ENCODE results near the gene EDDM3A. TPM values are rescaled to one million over a fixed set of nuclear protein-coding genes. Genes with fewer than 3 reads are reported as not detected.

EDDM3A gene
- polyA plus RNA-seq, 3 donors = not detected

- Histone ChIP-seq H3K4me2 (replicated peaks; ENCODE audit: extremely low read depth, low read length, poor library complexity, severe bottlenecking) (no peak overlapping the region), H3K27ac (ENCODE audit: low read depth in 1 of 2, low read length in 2 of 2) (no peak overlapping the region), H2AFZ (ENCODE audit: insufficient read depth, low read depth, low read length, poor library complexity, severe bottlenecking) (no peak overlapping the region), H3K9ac (ENCODE audit: insufficient read depth, low read length, poor library complexity, severe bottlenecking) (no peak overlapping the region), H3K9me3 (replicated peaks in 1 of 2; ENCODE audit: control insufficient read depth in 1 of 2, insufficient read depth in 1 of 2, low read length in 2 of 2) (no peaks in the 10 kb centered on the region), H3K36me3 (replicated peaks in 1 of 2; ENCODE audit: control insufficient read depth in 1 of 2, insufficient read depth in 2 of 2, low read length in 2 of 2) (no peaks in the 10 kb centered on the region), H3K79me2 (ENCODE audit: insufficient read depth, low read length) (peaks cover 8% of the 10 kb centered on the region), H4K20me1 (ENCODE audit: insufficient read depth, low read length) (no peaks in the 10 kb centered on the region), H3K4me1 (ENCODE audit: control insufficient read depth in 1 of 2, insufficient read depth in 2 of 2, low read length in 2 of 2) (peaks cover 17 to 25% of the 10 kb centered on the region in 2 donors), H3K27me3 (ENCODE audit: control insufficient read depth in 2 of 2, insufficient read depth in 2 of 2, low read length in 2 of 2) (no peaks in the 10 kb centered on the region), H3K4me3 (replicated peaks in 1 of 3; ENCODE audit: low read depth in 2 of 3, low read length in 3 of 3) (no peak overlapping the region)
- no peak for TF ChIP-seq CTCF (IDR thresholded peaks at IDR 0.05)
- Mint-ChIP-seq H3K27ac (no peak overlapping the region), H3K36me3 (no peaks in the 10 kb centered on the region), H3K4me3 (no peak overlapping the region), H3K27me3 (ENCODE audit: low read depth in 3 of 3) (no peaks in the 10 kb centered on the region), H3K4me1 (peaks cover 26% of the 10 kb centered on the region), H3K9me3 (no peaks in the 10 kb centered on the region)
- intact Hi-C loops (cut with micrococcal nuclease) = no loop called here
- WGBS (ENCODE audit: insufficient coverage) = no CpG with 5 or more reads among the region's 1 CpG
- DNase-seq = peak in 2 of 3 donors; percentile 34 to 45
These were observed 30.2 kb downstream of the EDDM3A start for GRCh38 chr14:20775901-20776300.

- H3K79me2 ChIP-seq (ENCODE audit: insufficient read depth, low read length) = peaks cover 61% of the 10 kb centered on the region
- peak overlapping the region; percentile 75 to 100 (median 93) for H3K4me3 ChIP-seq (replicated peaks in 1 of 3; ENCODE audit: low read depth in 2 of 3, low read length in 3 of 3)
- no peaks in the 10 kb centered on the region for H3K9me3 ChIP-seq (replicated peaks in 1 of 2; ENCODE audit: control insufficient read depth in 1 of 2, insufficient read depth in 1 of 2, low read length in 2 of 2)
- H3K36me3 Mint-ChIP-seq = peaks cover 12 to 22% of the 10 kb centered on the region in 2 donors
- no peak for DNase-seq
- peak overlapping the region; percentile 26 for H2AFZ ChIP-seq (ENCODE audit: insufficient read depth, low read depth, low read length, poor library complexity, severe bottlenecking)
- H3K4me2 ChIP-seq (replicated peaks; ENCODE audit: extremely low read depth, low read length, poor library complexity, severe bottlenecking) = peak overlapping the region; percentile 94
- H3K4me3 Mint-ChIP-seq = peak overlapping the region; percentile 95 to 99
- 0% methylated on average over 4 of the region's 4 CpGs for WGBS (ENCODE audit: insufficient coverage)
- peaks cover 55 to 68% of the 10 kb centered on the region in 2 donors for H3K4me1 ChIP-seq (ENCODE audit: control insufficient read depth in 1 of 2, insufficient read depth in 2 of 2, low read length in 2 of 2)
- H3K27me3 Mint-ChIP-seq (ENCODE audit: low read depth in 3 of 3) = no peaks in the 10 kb centered on the region
- H3K9me3 Mint-ChIP-seq = peaks cover 0 to 8% (median 3%) of the 10 kb centered on the region in 7 donors
- H3K27ac Mint-ChIP-seq = peak overlapping the region; percentile 93 to 100 (median 99)
- H3K36me3 ChIP-seq (replicated peaks in 1 of 2; ENCODE audit: control insufficient read depth in 1 of 2, insufficient read depth in 2 of 2, low read length in 2 of 2) = peaks cover 6% of the 10 kb centered on the region in 2 donors
- intact Hi-C loops (cut with micrococcal nuclease) = loop anchor here in 1 of 2 donors (2.0 to 10.0 kb wide), 3 partner anchors 19 to 167 kb away; no protein-coding TSS in a partner anchor
- peak overlapping the region; percentile 71 for H3K9ac ChIP-seq (ENCODE audit: insufficient read depth, low read length, poor library complexity, severe bottlenecking)
- no peak for TF ChIP-seq CTCF (IDR thresholded peaks at IDR 0.05)
- H4K20me1 ChIP-seq (ENCODE audit: insufficient read depth, low read length) = no peaks in the 10 kb centered on the region
- no peaks in the 10 kb centered on the region for H3K27me3 ChIP-seq (ENCODE audit: control insufficient read depth in 2 of 2, insufficient read depth in 2 of 2, low read length in 2 of 2)
- H3K27ac ChIP-seq (ENCODE audit: low read depth in 1 of 2, low read length in 2 of 2) = peak overlapping the region; percentile 67 to 98
- H3K4me1 Mint-ChIP-seq = peaks cover 66% of the 10 kb centered on the region
These were observed 36.1 kb downstream of the EDDM3A start for GRCh38 chr14:20781803-20782202.

All from CD14-positive monocyte (primary cell).